NCI-H2196 treated with DMSO at 0.1 percent for 48 hours (cell line): Measurements from ENCODE around the gene PDE3A.
"Not testable (repeated sequence)": the region's sequence is repeated elsewhere in the genome, so short reads cannot be mapped to it uniquely, and the experiment has no call there.

ENCODE experiments used
- DNase-seq: peaks from one replicate; lab custom pipeline; 2025; ENCODE audit not compliant: unreplicated experiment; lab: John Stamatoyannopoulos, UW

Gene PDE3A

DNA sequence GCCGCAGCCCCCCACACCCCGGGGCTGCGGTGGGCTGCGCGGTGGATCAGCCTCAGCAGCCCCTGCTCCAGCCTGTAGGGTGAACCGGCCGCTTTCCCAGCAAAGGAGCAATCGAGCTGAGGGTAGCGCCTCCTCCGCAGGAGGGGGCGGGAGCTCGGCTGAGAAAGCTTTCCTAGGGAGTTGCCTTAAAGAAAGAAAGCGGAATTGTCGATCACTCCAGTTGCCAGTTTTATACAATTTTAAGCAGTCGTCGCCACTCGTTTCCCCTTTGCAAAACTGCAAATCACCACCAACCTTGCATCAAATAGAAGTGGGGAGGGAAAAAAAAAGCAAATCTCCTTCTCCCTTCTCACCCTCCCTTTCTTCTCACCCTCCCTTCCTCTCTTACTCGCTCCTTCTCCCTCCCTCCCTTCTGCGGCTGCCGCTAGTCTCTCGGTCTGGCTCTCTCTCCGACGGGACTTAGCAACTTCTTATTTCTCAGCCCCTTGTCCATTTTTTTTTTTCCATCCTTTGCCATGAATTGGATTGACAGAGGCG is at the start of gene PDE3A:
TSS of gene PDE3A (plus strand) at position 424 of the 537 bp plus-strand sequence. CDS start 748 bp downstream, outside the sequence.
- no peak for DNase-seq

DNA sequence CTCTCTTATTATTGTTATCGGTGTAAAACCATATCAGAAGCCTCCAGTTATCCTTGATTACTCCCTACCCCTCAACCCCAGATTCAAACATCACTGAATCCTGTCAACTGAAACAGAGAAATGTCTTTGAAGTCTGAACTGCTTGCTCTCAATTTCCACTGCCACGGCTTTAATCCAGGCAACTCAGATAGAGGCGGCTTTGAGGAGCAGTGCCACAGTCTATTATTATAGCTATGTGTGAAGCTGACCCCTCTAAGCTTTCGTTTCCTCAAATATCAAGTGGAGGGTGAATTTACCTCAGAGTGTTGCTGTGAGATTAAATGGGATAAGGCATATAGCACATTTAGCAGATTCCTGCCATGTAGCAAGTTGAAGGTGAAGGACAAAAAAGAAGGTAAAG is 49.0 kb upstream of the PDE3A start:
- no peak for DNase-seq

- no peak for DNase-seq
Measured at GRCh38 chr12:20320552-20320951, 47.8 kb upstream of the PDE3A start.

DNA sequence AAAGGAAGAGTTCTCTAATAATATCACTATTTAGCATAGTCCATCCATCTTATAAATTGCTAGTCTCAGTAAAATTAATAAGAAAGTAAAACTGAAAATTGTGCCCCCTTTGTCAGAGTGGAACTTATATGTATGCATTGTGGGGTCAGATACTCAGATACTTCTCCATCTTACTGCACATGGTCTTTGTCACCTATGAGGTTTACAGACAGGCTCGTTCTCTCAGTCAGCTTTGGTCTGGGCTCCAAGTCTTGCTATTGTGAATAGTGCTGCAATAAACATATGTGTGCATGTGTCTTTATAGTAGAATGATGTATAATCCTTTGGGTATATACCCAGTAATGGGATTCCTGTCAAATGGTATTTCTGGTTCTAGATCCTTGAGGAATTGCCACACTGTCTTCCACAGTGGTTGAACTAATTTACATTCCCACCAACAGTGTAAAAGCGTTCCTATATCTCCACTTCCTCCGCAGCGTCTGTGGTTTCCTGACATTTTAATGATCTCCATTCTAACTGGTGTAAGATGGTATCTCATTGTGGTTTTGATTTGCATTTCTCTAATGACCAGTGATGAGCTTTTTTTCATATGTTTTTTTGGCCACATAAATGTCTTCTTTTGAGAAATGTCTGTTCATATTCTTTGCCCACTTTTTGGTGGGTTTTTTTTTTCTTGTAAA is 37.4 kb upstream of the PDE3A start:
- not testable (repeated sequence) for DNase-seq

GRCh38 chr12:20339060-20339459 is 29.3 kb upstream of the PDE3A start:
- no peak for DNase-seq

DNA sequence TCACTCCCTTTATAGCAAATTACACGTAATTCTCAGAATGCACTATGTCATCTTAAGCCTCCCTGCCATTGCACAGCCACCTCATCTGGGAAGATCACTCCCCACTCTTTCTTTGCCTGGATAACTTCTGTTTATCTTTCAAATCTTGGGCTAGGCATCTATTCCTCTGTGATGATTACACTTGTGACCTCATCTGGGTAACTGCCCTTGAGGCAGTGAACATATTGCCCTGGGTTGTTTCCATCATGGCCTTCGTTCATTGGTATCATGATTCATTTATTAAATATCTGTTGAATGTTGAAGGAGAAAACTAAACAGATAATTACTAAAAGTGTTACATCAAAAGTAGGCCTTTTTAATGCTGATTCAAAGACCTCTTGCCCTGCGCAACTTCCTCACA is 26.2 kb upstream of the PDE3A start:
- DNase-seq = no peak

DNA sequence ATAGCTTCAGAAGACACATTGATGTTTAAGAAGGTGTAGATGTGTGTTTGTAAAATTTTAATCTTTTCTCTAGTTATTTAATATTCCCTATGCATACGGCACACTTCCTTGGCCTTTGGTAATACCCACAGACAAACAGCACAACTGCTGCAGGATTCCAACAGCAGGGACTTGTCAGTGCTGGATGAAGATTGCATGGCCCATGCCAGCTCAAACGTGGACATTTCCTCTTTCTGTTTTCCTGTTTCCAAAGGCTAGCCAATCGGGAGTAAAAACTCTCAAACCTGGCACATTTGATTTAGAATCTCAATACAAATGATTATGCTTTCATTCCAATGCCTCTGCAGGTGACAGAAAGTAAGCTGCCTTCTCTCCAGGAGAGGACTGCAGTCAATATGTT is 22.5 kb upstream of the PDE3A start:
- DNase-seq = no peak

GRCh38 chr12:20350026-20350425 is 18.3 kb upstream of the PDE3A start:
- no peak for DNase-seq

DNA sequence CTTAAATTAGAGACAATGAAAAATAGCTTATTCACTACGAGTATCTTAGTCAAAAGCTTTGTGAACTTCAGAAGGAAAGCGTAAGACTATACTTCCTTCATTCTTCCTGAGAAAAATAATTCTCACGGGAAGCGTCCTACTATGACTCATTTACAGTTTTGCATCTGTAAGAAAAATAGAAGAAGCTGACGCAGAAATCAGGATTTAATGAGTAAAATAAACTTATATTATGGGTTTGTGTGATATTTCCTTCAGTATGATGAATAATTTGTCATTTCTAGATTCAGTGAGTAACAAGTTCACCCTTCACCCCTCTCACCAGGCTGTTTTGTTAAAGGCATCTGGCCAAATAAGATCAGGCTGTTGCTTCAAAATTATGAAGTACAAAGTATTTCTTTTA is 17.8 kb upstream of the PDE3A start:
- DNase-seq = no peak

DNA sequence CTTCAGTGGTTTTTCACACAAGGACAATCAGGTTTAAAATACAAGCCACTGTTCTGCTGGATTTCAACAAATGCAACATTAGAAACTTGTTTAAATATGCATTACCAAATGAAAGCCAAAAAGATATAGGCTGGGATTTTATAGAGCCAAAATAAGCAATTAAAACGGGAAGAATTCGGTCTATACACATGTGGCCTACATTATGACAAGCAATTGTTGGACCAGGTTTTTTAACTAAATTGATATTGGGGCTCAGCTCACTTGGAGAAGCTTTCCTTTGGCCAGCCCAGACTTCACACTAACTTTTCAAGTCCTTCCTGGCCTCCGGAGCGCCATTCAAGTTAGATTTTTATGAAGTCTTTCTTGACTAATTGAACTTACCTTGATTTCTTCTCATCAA is 16.9 kb upstream of the PDE3A start:
- no peak for DNase-seq

GRCh38 chr12:20356048-20356447 is 12.3 kb upstream of the PDE3A start:
- no peak for DNase-seq

DNA sequence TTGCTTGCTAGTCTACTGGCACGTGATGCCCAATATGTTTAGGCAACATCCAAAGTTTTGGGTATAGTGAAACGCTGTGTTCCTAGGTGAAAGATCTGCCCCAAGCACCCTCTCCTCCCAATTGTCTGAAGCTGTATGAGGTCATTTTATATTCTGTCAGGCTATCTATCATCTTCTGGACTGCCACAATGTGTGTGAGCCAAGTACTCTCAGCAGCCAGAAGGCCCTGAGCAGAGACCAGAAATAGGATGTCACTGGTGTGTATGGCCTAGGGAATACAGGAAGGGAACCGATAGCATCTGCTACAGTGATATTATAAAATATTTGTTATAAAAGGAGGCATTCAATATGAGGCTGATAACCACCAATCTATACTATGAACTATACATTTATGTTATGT is 7.9 kb upstream of the PDE3A start:
- DNase-seq = no peak

- DNase-seq = no peak
Measured at GRCh38 chr12:20361416-20361815, 6.9 kb upstream of the PDE3A start.

DNA sequence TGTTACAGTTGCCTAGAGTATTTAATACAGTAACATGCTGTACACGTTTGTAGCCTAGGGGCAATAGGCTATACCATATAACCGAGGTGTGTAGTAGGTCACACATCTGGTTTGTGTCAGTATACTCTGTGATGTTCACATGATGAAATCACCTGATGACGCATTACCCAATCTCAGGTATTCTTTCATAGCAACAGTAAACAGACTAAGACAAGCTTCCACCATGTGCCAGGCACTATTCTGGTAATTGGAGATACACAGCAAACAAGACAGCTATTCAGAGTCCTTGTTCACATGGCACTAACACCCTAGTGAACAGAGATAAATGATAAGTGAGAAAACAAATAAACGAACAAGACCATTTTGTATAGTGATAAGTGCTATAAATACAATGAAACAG is 3.8 kb upstream of the PDE3A start:
- no peak for DNase-seq

- DNase-seq = no peak
Measured at GRCh38 chr12:20366776-20367409, 1.4 kb upstream of the PDE3A start.

DNA sequence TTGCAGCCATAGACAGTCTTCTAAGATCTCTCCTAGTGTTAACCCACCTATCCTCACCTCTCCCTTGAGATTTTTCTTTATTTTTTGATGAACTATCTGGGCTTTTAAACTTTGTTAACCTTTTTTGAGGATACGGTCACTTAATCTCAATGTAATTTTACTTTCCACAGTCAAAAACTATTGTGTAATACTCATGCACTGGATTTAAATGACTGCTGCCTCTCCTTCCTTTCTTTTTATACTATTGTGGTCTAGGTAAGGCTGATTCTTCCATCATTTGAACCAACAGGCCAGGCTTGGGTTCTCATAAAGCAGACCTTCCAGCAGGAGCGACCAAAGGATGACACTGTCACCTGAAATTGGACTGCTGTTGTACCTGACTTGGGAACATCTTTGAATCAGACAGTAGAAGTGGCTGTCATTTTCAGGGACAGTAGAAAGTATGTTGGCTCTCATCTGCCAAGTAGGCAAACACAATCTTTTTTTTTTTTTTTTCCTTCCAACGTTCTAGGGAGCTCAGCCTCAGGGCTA is 689 bp upstream of the PDE3A start:
- DNase-seq = no peak

DNA sequence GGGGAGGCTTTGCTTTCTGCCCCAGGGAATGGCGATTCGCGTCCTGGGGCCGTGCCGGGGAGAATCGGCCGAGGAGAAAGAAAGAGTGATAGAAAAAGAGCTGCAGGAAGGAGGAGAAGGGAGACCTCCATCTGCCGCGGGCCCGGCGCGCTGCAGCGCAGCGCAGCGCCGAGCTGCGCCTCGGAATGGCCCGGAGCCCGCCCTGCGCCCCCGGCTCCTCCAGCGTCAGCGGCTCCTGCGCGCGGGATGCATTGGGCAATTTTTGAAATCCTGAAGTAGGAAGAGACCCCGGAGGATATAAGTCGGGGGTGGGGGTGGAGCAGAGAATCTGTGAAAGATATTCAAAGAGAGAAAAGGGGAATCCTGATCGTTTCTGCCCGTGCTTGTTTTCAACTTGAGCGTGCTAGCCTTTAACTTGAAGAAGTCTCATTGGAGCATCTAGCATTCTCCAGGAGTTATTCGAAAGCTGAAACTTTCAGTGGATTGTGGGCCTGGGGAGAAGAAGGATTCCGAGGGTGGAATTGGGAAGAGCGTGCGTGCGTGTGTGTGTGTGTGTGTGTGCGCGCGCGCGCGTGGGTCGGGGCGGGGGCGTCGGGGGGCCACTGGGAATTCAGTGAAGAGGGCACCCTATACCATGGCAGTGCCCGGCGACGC is 441 bp downstream of the PDE3A start:
- no peak for DNase-seq

DNA sequence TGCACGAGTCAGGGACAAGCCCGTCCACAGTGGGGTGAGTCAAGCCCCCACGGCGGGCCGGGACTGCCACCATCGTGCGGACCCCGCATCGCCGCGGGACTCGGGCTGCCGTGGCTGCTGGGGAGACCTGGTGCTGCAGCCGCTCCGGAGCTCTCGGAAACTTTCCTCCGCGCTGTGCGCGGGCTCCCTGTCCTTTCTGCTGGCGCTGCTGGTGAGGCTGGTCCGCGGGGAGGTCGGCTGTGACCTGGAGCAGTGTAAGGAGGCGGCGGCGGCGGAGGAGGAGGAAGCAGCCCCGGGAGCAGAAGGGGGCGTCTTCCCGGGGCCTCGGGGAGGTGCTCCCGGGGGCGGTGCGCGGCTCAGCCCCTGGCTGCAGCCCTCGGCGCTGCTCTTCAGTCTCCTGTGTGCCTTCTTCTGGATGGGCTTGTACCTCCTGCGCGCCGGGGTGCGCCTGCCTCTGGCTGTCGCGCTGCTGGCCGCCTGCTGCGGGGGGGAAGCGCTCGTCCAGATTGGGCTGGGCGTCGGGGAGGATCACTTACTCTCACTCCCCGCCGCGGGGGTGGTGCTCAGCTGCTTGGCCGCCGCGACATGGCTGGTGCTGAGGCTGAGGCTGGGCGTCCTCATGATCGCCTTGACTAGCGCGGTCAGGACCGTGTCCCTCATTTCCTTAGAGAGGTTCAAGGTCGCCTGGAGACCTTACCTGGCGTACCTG is 1.1 kb downstream of the PDE3A start:
- DNase-seq = no peak

GRCh38 chr12:20370014-20370386 is 1.7 kb downstream of the PDE3A start:
- DNase-seq = no peak

DNA sequence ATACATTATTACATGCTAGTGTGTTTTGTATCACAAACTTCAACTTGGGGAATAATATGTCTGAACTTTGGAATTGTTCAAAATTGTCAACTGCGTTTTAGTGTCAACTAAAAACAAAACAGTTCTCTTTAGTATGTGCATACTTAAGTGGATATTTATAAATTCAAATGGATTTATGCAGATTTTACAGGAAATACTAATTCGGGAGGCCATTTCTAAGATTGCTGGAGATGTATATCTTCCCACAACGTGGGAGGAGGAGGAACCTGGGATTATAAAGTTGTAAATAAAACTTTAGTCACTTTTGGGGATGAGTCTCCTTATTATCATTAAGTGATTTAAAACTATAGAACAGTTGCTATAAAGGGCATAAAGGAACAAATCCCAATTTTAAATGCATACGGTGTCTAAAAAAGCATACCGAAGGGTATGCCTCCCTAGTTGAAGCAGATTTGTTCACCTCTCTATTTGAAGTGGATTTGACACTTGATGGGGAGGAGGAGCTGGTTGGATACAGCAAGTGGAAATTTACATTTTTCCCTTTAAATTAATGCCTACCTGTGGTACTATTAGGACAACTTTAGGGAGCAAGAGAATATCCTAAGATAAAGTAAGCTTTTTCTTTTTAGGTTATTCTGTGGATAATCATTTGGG is 2.7 kb downstream of the PDE3A start:
- DNase-seq = no peak
